Neural progenitor cell (in vitro differentiated cells): ENCODE measurements around the gene ST8SIA4. TPM values are rescaled to one million over a fixed set of nuclear protein-coding genes. Genes with fewer than 3 reads are reported as not detected.

ENCODE experiments used
- DNase-seq: peaks from one replicate; pipeline ENCODE4 v3.0.0-alpha.2; 2016; ENCODE audit warnings: low spot score
- H2AFZ ChIP-seq: fragments of 200-600 bp; sonication (generic); replicated peaks from 2 replicates; pipeline ENCODE4 v1.6.1; 2016; ENCODE audit warnings: antibody characterized with exemption
- H3F3A ChIP-seq: fragments of 200-600 bp; sonication (generic); 2 replicates; pipeline ENCODE4 v1.6.1; 2016; ENCODE audit warnings: antibody characterized with exemption, low read depth
- H3K27ac ChIP-seq: fragments of 200-600 bp; sonication (generic); 2 replicates; pipeline ENCODE4 v1.5.1; 2016; ENCODE audit warnings: mild to moderate bottlenecking
- H3K27me3 ChIP-seq: fragments of 200-600 bp; sonication (generic); 2 replicates; pipeline ENCODE4 v1.6.1; 2016; ENCODE audit warnings: mild to moderate bottlenecking, moderate library complexity
- H3K36me3 ChIP-seq: fragments of 200-600 bp; sonication (generic); 2 replicates; pipeline ENCODE4 v1.5.1; 2016
- H3K4me1 ChIP-seq: fragments of 200-600 bp; sonication (generic); 2 replicates; pipeline ENCODE4 v1.6.1; 2016; ENCODE audit warnings: mixed run types
- H3K4me2 ChIP-seq: fragments of 200-600 bp; sonication (generic); 2 replicates; pipeline ENCODE4 v1.6.1; 2016
- H3K4me3 ChIP-seq: fragments of 200-600 bp; sonication (generic); 2 replicates; pipeline ENCODE4 v1.5.1; 2016
- H3K79me2 ChIP-seq: fragments of 200-600 bp; sonication (generic); 2 replicates; pipeline ENCODE4 v1.6.1; 2016; ENCODE audit warnings: low read depth
- H3K9ac ChIP-seq: fragments of 200-600 bp; sonication (generic); 2 replicates; pipeline ENCODE4 v1.6.1; 2016
- H3K9me3 ChIP-seq: fragments of 200-600 bp; sonication (generic); 2 replicates; pipeline ENCODE4 v1.5.1; 2016; ENCODE audit warnings: low read depth
- H4K20me1 ChIP-seq: fragments of 200-600 bp; sonication (generic); 2 replicates; pipeline ENCODE4 v1.6.1; 2016; ENCODE audit warnings: low read depth
- H3K27ac Mint-ChIP-seq: 3 replicates; pipeline ENCODE4 v1.8.0; 2021; ENCODE audit warnings: mixed read lengths
- H3K27me3 Mint-ChIP-seq: 2 replicates; pipeline ENCODE4 v1.8.0; 2022; ENCODE audit warnings: low read depth, mild to moderate bottlenecking, inconsistent platforms, moderate library complexity, mixed read lengths; ENCODE audit not compliant: insufficient read depth
- H3K36me3 Mint-ChIP-seq: 3 replicates; pipeline ENCODE4 v1.8.0; 2021; ENCODE audit warnings: mixed read lengths
- H3K4me1 Mint-ChIP-seq: 3 replicates; pipeline ENCODE4 v1.8.0; 2021; ENCODE audit warnings: mixed read lengths
- H3K4me3 Mint-ChIP-seq: 3 replicates; pipeline ENCODE4 v1.8.0; 2021; ENCODE audit warnings: mild to moderate bottlenecking, moderate library complexity, mixed read lengths
- H3K9me3 Mint-ChIP-seq: 3 replicates; pipeline ENCODE4 v1.8.0; 2020; ENCODE audit warnings: mixed read lengths
- CTCF ChIP-seq: fragments of 200-600 bp; sonication (generic); IDR thresholded peaks from 2 replicates; pipeline ENCODE4 v1.5.1; 2017; ENCODE audit warnings: antibody characterized with exemption, mild to moderate bottlenecking
- EZH2 ChIP-seq: fragments of 200-600 bp; sonication (generic); IDR thresholded peaks from 2 replicates; pipeline ENCODE4 v1.6.1; 2017; ENCODE audit warnings: antibody characterized with exemption, mild to moderate bottlenecking, moderate library complexity
- EZH2phosphoT487 ChIP-seq: fragments of 200-600 bp; sonication (generic); IDR thresholded peaks from 2 replicates; pipeline ENCODE4 v1.6.1; 2017; ENCODE audit warnings: antibody characterized with exemption
- total RNA-seq: library from RNA; depleted of rRNA; stranded (reverse); fragments of >200 nt; gene quantifications from 2 replicates; pipeline ENCODE4 v1.2.3, GENCODE V29; 2015; ENCODE audit warnings: low replicate concordance

Gene ST8SIA4
- total RNA-seq, 1 donor from 2014 or later, result 0.84 TPM

- no peak for TF ChIP-seq EZH2
- H3K9me3 ChIP-seq, result no peaks in the 10 kb centered on the region
Observed at GRCh38 chr5:100877274-100877673, 25.8 kb downstream of the ST8SIA4 start.

GRCh38 chr5:100872408-100873190 is 30.5 kb downstream of the ST8SIA4 start:
- Histone ChIP-seq H3K4me1 (no peaks in the 10 kb centered on the region), H3K9ac (no peak overlapping the region), H3K27ac (no peak overlapping the region), H3K27me3 (no peaks in the 10 kb centered on the region), H3K4me2 (no peak overlapping the region), H3K79me2 (no peaks in the 10 kb centered on the region), H4K20me1 (no peaks in the 10 kb centered on the region), H2AFZ (no peak overlapping the region), H3K36me3 (no peaks in the 10 kb centered on the region), H3K9me3 (no peaks in the 10 kb centered on the region), H3F3A (no peaks in the 10 kb centered on the region), H3K4me3 (no peak overlapping the region)
- Mint-ChIP-seq H3K36me3 (peaks cover 20% of the 10 kb centered on the region), H3K9me3 (no peaks in the 10 kb centered on the region), H3K4me3 (no peak overlapping the region), H3K4me1 (no peaks in the 10 kb centered on the region), H3K27me3 (no peaks in the 10 kb centered on the region), H3K27ac (no peak overlapping the region)
- TF ChIP-seq CTCF, result no peak
- no peak for TF ChIP-seq EZH2phosphoT487
- TF ChIP-seq EZH2, result no peak
- no peak for DNase-seq

More at GRCh38 chr5:100877274-100877673, 25.8 kb downstream of the ST8SIA4 start:
- H3K4me2 ChIP-seq, result no peak overlapping the region
- H3K27me3 Mint-ChIP-seq, result no peaks in the 10 kb centered on the region
- H3K4me1 ChIP-seq, result no peaks in the 10 kb centered on the region
- no peaks in the 10 kb centered on the region for H3K9me3 Mint-ChIP-seq
- no peaks in the 10 kb centered on the region for H4K20me1 ChIP-seq
- no peak overlapping the region for H3K27ac Mint-ChIP-seq
- no peak overlapping the region for H3K4me3 ChIP-seq
- H3K27me3 ChIP-seq, result no peaks in the 10 kb centered on the region
- H3K9ac ChIP-seq, result no peak overlapping the region
- no peaks in the 10 kb centered on the region for H3K4me1 Mint-ChIP-seq
- no peak overlapping the region for H2AFZ ChIP-seq
- H3K27ac ChIP-seq, result no peak overlapping the region
- no peaks in the 10 kb centered on the region for H3K79me2 ChIP-seq
- no peak overlapping the region for H3K4me3 Mint-ChIP-seq
- peaks cover 32% of the 10 kb centered on the region for H3K36me3 Mint-ChIP-seq
- no peaks in the 10 kb centered on the region for H3F3A ChIP-seq
- no peak for DNase-seq
- no peaks in the 10 kb centered on the region for H3K36me3 ChIP-seq

GRCh38 chr5:100867039-100867562 is 36.0 kb downstream of the ST8SIA4 start:
- Histone ChIP-seq H3K79me2 (no peaks in the 10 kb centered on the region), H3K27me3 (no peaks in the 10 kb centered on the region), H3K9me3 (no peaks in the 10 kb centered on the region), H4K20me1 (no peaks in the 10 kb centered on the region), H3K4me2 (no peak overlapping the region), H3K4me1 (no peaks in the 10 kb centered on the region), H3K27ac (no peak overlapping the region), H3F3A (no peaks in the 10 kb centered on the region), H2AFZ (no peak overlapping the region), H3K36me3 (no peaks in the 10 kb centered on the region), H3K9ac (no peak overlapping the region), H3K4me3 (no peak overlapping the region)
- Mint-ChIP-seq H3K9me3 (no peaks in the 10 kb centered on the region), H3K27me3 (no peaks in the 10 kb centered on the region), H3K36me3 (peaks cover 24% of the 10 kb centered on the region), H3K4me3 (no peak overlapping the region), H3K27ac (no peak overlapping the region), H3K4me1 (no peaks in the 10 kb centered on the region)
- no peak for TF ChIP-seq EZH2phosphoT487
- TF ChIP-seq CTCF, result no peak
- no peak for DNase-seq

- Mint-ChIP-seq H3K36me3 (peaks cover 17% of the 10 kb centered on the region), H3K27ac (no peak overlapping the region), H3K27me3 (no peaks in the 10 kb centered on the region), H3K4me1 (no peaks in the 10 kb centered on the region), H3K4me3 (no peak overlapping the region), H3K9me3 (no peaks in the 10 kb centered on the region)
- no peak overlapping the region for H3K27ac ChIP-seq
- H3K9me3 ChIP-seq, result no peaks in the 10 kb centered on the region
- DNase-seq, result no peak
- no peaks in the 10 kb centered on the region for H3K36me3 ChIP-seq
- TF ChIP-seq EZH2phosphoT487 (no peak), EZH2 (no peak), CTCF (no peak)
- no peaks in the 10 kb centered on the region for H4K20me1 ChIP-seq
- H3K4me2 ChIP-seq, result no peak overlapping the region
- no peaks in the 10 kb centered on the region for H3F3A ChIP-seq
- H3K79me2 ChIP-seq, result no peaks in the 10 kb centered on the region
- no peaks in the 10 kb centered on the region for H3K4me1 ChIP-seq
- H3K9ac ChIP-seq, result no peak overlapping the region
- no peaks in the 10 kb centered on the region for H3K27me3 ChIP-seq
- no peak overlapping the region for H2AFZ ChIP-seq
- H3K4me3 ChIP-seq, result no peak overlapping the region
Observed at GRCh38 chr5:100864931-100865330, 38.2 kb downstream of the ST8SIA4 start.
